ENCODE data around the gene CAMK1G. TPM values are rescaled to one million over a fixed set of nuclear protein-coding genes. Genes with fewer than 3 reads are reported as not detected.
A peak's percentile ranks its signal among the peaks of the same experiment; 100 is the strongest.

Gene CAMK1G
- total RNA-seq, 1 experiment from 2014 or later: not detected

- peaks cover 0 to 13% of the 10 kb centered on the region in 2 experiments; a peak in 2 of 4 replicates for H3K4me1 ChIP-seq (ENCODE audit: control insufficient read depth in 1 of 2, insufficient read depth in 2 of 2, low read length in 2 of 2)
- H3K27ac ChIP-seq (ENCODE audit: low read depth, low read length): no peak overlapping the region
- ChIA-PET RAD21 (ENCODE audit: low non-redundant PET in 1 of 2, low total read pairs in 2 of 2, uncharacterized antibody in 2 of 2, unreplicated experiment in 2 of 2) (no interaction called here), CTCF (no interaction called here), POLR2A (no interaction called here)
- H3K4me3 ChIP-seq (replicated peaks in 1 of 2; ENCODE audit: low read depth in 1 of 2, low read length in 2 of 2): no peak overlapping the region
- no peaks in the 10 kb centered on the region for H3K9me2 ChIP-seq (ENCODE audit: insufficient read depth)
- DNase-seq (ENCODE audit: low read depth, low spot score) (no peak), ATAC-seq (no peak)
- no peak overlapping the region for H3K4me2 ChIP-seq (ENCODE audit: low read length)
- no peaks in the 10 kb centered on the region for H3K79me2 ChIP-seq (ENCODE audit: insufficient read depth, low read length)
- TF ChIP-seq ATF3 (IDR thresholded peaks at IDR 0.05): no peak
- H3K36me3 ChIP-seq (ENCODE audit: control insufficient read depth in 1 of 2, insufficient read depth in 2 of 2, low read length in 2 of 2): no peaks in the 10 kb centered on the region
- no peaks in the 10 kb centered on the region for H4K20me1 ChIP-seq (ENCODE audit: insufficient read depth)
- peaks cover 71% of the 10 kb centered on the region for H3K27me3 ChIP-seq (ENCODE audit: insufficient read depth, low read length)
- BruUV-seq (replicated peaks): no TSS peak
- H2AFZ ChIP-seq (ENCODE audit: low read depth, low read length, poor library complexity, severe bottlenecking): no peak overlapping the region
- no peak overlapping the region for H3K9ac ChIP-seq (ENCODE audit: low read length)
- intact Hi-C loops (cut with micrococcal nuclease): no loop called here
- no peaks in the 10 kb centered on the region for H3K9me3 ChIP-seq (ENCODE audit: control insufficient read depth in 1 of 2, insufficient read depth in 1 of 2, low read depth in 1 of 2, low read length in 2 of 2)
These were observed 43.9 kb upstream of the CAMK1G start for GRCh38 chr1:209539576-209539975.

GRCh38 chr1:209542585-209542984, 40.9 kb upstream of the CAMK1G start:
- DNase-seq (ENCODE audit: low read depth, low spot score): peak; percentile 51
- Histone ChIP-seq H3K4me2 (ENCODE audit: low read length) (peak overlapping the region; percentile 3; the same call in 1 of the 2 replicates), H3K4me3 (replicated peaks in 1 of 2; ENCODE audit: low read depth in 1 of 2, low read length in 2 of 2) (no peak overlapping the region), H3K79me2 (ENCODE audit: insufficient read depth, low read length) (no peaks in the 10 kb centered on the region), H4K20me1 (ENCODE audit: insufficient read depth) (no peaks in the 10 kb centered on the region), H3K9me2 (ENCODE audit: insufficient read depth) (no peaks in the 10 kb centered on the region), H3K27ac (ENCODE audit: low read depth, low read length) (no peak overlapping the region), H3K27me3 (ENCODE audit: insufficient read depth, low read length) (peaks cover 42% of the 10 kb centered on the region), H2AFZ (ENCODE audit: low read depth, low read length, poor library complexity, severe bottlenecking) (no peak overlapping the region), H3K36me3 (ENCODE audit: control insufficient read depth in 1 of 2, insufficient read depth in 2 of 2, low read length in 2 of 2) (no peaks in the 10 kb centered on the region), H3K4me1 (ENCODE audit: control insufficient read depth in 1 of 2, insufficient read depth in 2 of 2, low read length in 2 of 2) (peaks cover 0 to 13% of the 10 kb centered on the region in 2 experiments; a peak in 2 of 4 replicates), H3K9ac (ENCODE audit: low read length) (no peak overlapping the region), H3K9me3 (ENCODE audit: control insufficient read depth in 1 of 2, insufficient read depth in 1 of 2, low read depth in 1 of 2, low read length in 2 of 2) (no peaks in the 10 kb centered on the region)
- RAD21 ChIA-PET (ENCODE audit: low non-redundant PET in 1 of 2, low total read pairs in 2 of 2, uncharacterized antibody in 2 of 2, unreplicated experiment in 2 of 2): no interaction called here
- POLR2A ChIA-PET: no interaction called here
- peak; percentile 85 for ATAC-seq
- TF ChIP-seq ZNF274 (IDR thresholded peaks at IDR 0.05; ENCODE audit: low read depth, low read length) (no peak), FOSL1 (IDR thresholded peaks at IDR 0.05; ENCODE audit: low read depth) (peak; percentile 74), RAD21 (IDR thresholded peaks at IDR 0.05; ENCODE audit: low read depth) (no peak), SP1 (IDR thresholded peaks at IDR 0.05; ENCODE audit: low read depth) (peak; percentile 59), SRF (IDR thresholded peaks at IDR 0.05; ENCODE audit: low read depth) (0 out of 2 replicates have a peak, but pooled peaks have one; percentile 5), POLR2AphosphoS5 (IDR thresholded peaks at IDR 0.05; ENCODE audit: low read depth, low read length) (no peak), JUND (IDR thresholded peaks at IDR 0.05) (peak; percentile 71), CBX3 (IDR thresholded peaks at IDR 0.05; ENCODE audit: low read depth) (peak; percentile 38; the same call in 1 of the 2 replicates)
- CTCF ChIA-PET: no interaction called here
- BruUV-seq (replicated peaks): no TSS peak
- intact Hi-C loops (cut with micrococcal nuclease): no loop called here
